ENCODE results near the gene IGF2R.
"Not testable (repeated sequence)": the region's sequence is repeated elsewhere in the genome, so short reads cannot be mapped to it uniquely, and the experiment has no call there.

Gene IGF2R, protein sequence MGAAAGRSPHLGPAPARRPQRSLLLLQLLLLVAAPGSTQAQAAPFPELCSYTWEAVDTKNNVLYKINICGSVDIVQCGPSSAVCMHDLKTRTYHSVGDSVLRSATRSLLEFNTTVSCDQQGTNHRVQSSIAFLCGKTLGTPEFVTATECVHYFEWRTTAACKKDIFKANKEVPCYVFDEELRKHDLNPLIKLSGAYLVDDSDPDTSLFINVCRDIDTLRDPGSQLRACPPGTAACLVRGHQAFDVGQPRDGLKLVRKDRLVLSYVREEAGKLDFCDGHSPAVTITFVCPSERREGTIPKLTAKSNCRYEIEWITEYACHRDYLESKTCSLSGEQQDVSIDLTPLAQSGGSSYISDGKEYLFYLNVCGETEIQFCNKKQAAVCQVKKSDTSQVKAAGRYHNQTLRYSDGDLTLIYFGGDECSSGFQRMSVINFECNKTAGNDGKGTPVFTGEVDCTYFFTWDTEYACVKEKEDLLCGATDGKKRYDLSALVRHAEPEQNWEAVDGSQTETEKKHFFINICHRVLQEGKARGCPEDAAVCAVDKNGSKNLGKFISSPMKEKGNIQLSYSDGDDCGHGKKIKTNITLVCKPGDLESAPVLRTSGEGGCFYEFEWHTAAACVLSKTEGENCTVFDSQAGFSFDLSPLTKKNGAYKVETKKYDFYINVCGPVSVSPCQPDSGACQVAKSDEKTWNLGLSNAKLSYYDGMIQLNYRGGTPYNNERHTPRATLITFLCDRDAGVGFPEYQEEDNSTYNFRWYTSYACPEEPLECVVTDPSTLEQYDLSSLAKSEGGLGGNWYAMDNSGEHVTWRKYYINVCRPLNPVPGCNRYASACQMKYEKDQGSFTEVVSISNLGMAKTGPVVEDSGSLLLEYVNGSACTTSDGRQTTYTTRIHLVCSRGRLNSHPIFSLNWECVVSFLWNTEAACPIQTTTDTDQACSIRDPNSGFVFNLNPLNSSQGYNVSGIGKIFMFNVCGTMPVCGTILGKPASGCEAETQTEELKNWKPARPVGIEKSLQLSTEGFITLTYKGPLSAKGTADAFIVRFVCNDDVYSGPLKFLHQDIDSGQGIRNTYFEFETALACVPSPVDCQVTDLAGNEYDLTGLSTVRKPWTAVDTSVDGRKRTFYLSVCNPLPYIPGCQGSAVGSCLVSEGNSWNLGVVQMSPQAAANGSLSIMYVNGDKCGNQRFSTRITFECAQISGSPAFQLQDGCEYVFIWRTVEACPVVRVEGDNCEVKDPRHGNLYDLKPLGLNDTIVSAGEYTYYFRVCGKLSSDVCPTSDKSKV (N-terminal part only)

DNA sequence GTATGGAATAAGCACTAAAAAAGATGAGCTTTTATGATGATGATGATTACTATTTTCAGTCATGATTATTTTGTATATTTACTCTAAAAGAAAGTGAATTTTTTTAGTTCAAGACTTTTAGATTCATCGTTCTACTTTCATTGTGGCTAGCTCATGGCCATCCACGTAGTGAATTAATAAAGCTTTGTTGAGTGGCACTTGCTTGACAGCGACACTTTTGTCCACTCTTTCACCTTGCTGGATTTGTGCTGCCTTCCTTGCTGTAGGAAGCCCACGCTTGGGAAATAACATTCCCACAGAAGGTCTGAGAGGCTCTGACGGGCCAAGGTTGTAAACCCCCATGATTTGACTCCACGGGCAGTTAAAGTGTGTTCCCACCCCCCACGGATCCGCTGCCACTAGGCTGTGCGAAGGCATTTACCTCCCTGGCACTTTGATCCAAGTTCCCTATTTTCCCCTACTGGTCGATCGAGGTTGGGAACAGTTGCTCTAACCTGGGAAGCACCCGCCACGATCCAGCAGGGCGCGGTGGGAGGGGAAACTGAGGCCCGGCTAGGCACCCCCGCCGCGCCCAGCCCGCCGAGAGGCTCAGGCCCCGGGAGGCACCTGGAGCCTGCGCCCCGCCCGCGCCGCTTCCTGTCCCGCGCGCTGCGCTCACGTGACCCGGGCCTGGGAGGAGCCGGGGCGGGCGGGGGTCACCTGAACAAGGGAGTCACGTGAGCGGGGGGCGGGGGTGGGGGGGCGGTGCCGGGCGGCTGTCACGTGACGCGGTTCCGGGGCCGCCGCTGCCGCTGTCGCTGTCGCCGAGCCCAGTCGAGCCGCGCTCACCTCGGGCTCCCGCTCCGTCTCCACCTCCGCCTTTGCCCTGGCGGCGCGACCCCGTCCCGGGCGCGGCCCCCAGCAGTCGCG lies at the start of gene IGF2R:
Gene IGF2R (plus strand): TSS at position 788 of the 909 bp plus-strand sequence. CDS start 165 bp downstream, outside the sequence.
- DNase-seq: peak; percentile 94

DNA sequence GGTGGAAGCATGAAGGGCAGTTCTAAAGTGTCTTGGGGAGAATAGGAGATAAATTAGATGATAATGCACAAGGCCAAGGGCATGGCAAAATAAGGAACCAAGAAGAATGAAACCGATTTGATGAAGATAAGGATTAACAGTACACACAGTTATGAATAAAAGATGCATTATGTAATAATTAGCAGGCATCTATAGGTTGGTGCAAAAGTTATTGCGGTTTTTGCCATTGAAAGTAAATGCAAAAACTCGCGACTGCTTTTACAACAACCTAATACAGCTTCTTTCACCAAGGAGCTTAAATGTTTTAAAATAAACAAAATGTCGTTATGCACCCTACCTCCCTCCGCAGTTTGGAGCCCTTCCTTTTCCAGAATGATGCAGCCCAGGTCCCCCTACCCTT lies 49.1 kb upstream of the IGF2R start:
- no peak for DNase-seq

DNA sequence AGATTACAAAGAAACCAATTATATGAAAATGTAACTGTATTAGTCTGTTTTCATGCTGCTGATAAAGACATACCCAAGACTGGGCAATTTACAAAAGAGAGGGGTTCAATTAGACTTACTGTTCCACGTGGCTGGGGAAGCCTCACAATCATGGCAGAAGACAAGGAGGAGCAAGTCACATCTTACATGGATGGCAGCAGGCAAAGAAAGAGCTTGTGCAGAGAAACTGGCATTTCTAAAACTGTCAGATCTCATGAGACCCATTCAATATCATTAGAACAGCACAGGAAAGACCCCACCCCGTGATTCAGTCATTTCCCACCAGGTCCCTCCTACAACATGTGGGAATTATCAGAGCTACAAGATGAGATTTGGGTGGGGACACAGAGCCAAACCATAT lies 44.7 kb upstream of the IGF2R start:
- DNase-seq: not testable (repeated sequence)

DNA sequence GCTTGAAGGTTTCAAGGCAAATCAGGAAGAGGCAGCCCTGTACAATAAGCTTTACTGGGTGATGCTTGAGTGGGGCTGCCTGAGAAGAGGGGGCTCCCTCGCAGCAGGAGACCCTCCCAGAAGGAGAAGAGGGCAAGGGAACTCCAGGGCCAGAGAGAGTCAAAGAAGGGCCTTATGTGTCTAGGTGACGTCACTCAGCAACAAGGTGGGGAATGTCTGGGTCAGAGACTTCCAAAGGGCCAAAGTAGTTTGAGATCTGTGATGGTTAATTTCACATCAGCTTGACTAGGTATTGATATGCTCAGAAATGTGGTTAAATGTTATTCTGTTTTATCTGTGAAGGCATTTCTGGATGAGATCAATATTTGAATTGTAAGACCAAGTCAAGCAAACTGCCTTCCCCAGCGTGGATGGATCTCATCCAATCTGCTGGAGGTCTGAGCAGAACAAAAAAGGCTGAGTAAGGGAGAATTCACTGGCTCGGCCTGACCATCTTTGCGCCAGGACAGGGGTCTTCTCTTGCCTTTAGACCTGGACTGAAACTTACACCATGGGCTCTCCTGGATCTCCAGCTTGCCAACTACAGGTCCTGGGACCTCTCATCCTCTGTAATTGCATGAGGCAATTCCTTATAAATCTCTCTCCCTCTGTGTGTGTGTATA lies 42.2 kb upstream of the IGF2R start:
- no peak for DNase-seq

DNA sequence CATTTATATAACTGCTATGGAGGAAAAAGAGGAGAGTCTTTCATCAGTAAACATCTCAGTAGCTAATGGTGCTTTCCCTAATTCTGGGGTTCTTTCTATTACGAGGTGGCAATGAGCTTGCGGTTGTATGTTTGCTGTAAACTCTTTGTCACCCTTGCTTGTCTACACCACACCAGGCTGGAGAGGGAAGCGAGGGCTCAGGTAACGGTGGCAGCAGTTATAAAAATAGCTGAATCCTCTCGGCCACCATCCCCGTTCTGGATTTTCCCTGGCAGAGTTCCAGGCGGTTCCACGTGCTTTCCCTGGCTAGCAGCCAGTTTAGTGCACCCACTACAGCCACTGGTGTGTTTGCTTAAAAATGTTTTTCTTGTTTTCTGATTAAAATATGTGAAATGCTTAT lies 39.1 kb upstream of the IGF2R start:
- DNase-seq: peak; percentile 51

DNA sequence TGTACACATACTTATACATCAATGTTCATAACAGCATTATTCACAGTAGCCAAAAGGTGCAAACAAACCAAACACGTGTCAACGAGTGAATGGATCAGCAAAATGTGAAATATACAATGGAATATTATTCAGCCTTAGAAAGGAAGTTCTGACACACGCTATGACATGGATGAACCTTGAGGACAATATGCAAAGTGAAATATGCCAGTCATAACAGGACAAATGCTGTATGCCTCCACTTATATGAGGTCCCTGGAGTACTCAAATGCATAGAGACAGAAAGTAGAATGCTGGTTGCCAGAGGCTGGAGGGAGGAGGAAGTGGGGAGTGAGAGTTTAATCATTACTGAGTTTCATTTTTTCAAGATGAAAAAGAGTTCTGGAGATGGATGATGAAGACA lies 37.8 kb upstream of the IGF2R start:
- no peak for DNase-seq

DNA sequence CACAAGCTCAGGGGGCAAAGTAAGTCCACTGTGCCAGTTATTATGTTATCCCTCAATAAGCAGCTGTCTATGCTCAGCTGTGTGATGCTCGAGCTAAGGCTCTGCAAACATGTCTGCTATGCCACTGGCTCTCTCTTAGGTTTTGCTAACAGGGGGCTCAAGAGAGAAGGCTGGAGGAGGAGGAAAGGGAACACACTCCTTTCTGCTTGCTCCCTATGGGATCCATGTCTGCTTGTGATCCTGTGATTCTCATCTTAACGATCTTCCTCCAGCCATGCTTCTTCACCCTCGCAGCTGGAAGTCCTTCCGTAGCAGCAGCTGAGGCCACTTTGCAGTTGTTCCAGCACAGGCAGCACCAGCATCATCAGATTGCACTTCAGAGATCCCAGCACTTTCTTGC lies 37.0 kb upstream of the IGF2R start:
- DNase-seq: no peak

DNA sequence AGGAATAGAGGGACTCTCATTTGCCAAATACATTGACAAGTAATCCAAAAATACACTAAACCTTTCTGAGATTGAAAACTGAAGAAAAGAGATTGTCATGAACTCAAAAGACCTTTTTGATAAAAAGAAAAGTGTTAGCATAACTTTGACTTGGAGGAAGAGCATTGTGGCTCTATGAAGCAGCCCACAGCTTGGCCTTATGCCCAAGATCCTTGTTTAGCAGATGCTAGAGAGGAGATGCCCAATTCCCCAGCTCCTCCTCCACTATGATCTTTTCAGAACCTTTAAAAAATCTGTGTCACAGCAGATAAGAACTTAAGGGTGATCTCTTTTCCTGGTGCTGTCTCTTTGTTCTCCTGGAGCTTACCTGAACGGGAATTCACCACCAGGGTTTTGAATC lies 35.8 kb upstream of the IGF2R start:
- DNase-seq: no peak

DNA sequence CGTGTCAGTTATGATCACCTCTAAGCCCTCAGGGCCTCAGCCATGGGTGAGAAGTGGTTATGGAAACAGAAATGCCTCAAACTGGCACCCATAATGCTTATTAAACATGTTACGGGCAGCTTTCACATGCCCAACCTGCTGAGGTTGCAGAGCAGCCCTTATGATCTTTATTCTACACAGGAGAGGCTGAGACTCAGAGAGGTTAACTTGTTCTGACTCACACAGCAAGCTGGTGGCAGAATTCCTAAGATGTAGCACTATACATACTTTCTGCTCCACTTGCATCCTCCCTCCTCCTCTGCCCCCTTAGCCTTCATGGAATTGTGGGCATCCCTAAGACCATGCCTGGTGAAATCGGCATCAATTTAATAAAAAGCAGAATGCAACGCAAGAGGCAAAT lies 34.7 kb upstream of the IGF2R start:
- DNase-seq: no peak

DNA sequence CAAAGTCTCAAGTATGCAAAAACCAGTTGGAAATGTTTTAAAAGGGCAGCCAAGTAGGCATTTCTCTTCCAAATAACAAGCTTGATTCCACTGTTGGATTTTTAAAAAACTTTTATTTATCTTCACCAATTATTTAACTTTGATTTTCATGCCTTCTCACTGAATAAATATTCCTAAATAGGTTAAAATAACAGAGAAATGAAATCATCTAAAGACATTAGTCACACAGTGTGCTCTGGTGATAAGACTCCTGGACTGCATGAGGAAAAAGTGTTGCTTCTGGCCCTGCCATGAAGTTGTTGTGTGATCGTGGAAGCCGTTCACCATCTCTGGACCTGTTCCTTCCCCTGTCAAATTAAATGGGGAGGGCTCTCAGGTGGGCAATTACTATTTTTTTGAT lies 33.8 kb upstream of the IGF2R start:
- DNase-seq: no peak

DNA sequence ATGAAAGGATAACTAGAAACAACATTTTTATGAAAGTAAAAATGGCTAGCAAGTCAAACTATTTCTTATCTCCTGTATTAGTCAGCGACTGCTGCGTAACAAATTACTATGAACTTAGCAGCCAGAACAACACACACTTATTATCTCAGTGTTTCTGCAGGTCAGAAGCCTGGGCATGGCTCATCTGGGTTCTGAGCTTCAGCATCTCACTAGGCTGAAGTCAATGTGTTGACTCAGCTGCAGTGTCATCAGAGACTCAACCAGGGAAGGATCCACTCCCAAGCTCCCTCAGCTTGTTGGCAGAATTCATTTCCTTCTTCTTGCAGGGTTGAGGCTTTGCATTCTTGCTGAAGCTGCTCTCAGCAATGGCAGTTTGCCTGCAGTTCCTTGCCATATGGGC lies 33.2 kb upstream of the IGF2R start:
- DNase-seq: no peak

DNA sequence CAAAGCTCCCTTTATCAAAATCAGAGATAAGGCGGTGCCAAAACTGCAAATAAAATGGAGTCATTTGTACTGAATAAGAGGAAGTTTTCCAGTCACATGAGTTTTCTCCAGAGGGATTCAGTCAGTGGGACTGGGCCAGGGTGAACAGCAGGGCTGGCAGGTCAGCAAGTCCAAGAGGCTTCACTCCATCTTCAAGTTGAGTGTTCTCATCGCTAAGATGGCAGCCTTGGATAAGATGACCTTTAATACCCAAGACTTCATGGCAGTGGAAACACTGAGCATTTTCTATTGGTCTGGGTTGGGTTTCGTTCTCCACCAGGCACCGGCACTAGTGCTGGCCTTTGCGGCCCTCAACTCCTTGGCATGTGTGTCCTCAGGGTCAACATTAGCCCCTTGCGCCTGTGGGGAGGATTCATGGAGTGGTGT lies 29.3 kb upstream of the IGF2R start:
- DNase-seq: no peak

DNA sequence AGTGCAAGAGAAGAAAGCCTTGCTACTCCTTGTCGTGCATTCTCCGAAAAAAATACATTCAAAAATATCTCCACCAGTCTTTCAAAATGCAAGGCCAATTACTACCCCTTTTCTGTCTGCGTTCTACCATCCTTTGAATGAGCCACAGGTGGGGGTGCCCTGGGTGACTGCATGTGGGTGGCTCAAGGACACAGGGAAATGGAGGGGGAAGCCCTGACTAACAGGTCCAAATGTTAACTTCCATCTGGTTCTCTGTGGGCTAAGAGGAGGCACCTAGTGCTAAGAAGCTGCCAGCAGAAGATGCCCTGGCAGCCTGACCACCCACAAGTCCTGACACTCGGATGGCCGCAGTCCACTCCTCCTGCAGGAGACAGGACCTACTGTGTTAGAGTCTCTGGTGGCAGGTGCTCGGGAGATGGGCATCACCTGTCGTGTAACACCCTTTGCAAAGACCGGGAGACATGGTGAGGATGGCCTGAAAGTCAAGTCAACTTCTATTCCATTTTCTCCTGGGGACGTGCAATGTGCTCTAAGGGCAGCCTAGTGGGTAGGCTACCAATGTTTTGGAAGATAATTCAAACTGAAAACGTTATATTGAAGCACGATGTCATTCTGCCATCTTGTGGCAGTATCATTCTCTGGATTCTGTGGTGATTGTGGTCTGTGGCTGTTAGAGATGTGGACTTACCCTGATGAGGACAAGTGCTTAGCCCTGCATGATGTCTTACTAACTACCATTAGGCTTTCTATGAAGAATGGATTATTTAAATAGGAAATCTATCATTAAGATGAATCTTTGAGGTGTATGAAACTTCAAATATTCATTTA lies 27.4 kb upstream of the IGF2R start:
- no peak for DNase-seq

DNA sequence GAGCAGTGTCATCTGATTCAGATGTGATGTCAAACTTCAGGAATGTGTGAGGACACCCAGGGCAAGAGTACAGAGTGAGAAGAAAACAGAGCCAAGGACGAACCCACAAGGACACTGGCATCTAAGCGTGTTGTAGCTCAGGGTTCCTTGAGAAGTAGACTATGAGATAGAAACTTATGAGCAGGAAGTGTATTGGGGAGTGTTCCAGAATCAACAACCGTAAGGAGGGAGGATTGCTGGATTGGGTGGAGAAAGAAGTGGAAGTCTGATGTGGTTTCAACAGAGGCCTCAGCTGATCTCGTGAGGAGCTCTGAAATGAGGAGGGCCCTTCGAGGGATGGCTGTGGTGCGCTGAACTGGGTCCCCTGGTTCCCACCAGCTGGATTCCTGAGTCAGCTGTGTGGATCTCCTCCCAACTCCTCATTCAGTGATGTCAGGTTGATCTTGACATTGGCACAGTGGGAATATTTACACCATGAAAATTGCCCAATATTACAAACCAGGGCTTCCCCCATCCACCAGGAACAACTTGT lies 25.7 kb upstream of the IGF2R start:
- no peak for DNase-seq

DNA sequence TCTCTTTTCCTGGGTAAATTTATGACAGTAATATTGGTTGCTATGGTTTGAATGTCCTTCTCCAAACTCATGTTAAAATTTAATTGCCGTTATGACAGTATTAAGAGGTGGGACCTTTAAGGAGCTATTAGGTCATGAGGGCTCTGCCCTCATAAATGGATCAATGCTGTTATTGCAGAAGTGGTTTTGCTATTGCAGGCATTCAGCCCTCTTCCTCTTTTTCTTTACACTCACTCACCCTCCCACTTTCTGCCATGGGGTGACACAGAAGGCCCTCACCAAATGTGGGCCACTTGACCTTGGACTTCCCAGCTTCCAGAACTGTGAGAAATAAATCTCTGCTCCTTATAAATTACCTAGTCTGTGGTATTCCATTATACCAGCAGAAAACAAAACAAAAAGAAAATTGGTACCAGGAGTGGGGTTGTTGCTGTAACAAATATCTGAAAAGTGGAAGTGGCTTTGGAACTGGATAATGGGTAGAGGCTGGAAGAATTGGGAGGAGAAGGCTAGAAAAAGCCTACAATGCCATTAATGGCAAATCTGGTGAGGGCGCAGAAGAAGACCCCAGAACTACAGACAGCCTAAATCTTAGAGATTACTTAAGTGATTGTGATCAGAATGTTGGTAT lies 24.8 kb upstream of the IGF2R start:
- no peak for DNase-seq

DNA sequence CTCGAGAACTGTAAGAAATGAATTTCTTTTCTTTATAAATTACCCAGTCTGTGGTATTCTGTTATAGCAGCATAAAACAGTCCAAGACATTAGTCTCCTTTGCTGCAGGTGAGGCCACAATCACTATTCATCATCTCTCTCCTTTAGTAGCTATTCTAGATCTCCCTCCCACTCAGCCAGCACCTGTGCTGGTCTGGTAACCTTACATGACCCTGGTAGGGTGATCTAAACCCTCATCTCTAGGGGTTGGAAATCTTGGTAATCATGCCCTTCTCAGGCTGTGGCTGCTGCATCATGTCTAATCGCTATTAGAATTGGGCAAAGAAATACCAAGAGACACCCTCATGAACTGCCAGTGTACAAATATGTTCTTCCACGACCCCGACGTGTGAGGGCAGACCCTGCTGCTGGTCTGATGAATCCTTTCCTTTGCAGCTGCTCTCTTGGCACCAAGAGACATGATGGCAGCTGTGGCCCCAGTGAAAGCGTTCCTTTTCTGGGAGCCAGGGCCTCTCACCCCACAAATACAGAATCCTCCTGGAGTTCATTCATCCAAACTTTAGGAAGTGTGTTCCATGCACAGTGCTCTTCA lies 23.0 kb upstream of the IGF2R start:
- DNase-seq: no peak

DNA sequence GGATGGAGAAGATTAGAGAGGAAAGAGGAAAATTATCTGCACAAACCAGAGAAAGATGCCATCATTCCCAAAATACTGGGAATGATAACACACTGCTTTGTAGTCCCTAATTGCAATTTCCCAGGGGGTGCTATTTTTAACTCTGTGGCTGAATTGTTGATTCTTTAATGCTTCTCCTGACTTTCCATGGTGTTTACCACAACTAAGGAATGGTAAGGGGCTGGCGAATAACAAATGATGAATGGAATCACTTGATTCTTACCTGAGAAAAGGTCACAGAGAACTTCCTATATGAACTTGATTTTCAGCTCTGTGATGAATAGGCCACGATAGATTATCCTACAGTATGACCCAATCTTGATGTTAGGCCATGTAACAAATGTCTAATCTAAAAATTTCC lies 22.0 kb upstream of the IGF2R start:
- no peak for DNase-seq

DNA sequence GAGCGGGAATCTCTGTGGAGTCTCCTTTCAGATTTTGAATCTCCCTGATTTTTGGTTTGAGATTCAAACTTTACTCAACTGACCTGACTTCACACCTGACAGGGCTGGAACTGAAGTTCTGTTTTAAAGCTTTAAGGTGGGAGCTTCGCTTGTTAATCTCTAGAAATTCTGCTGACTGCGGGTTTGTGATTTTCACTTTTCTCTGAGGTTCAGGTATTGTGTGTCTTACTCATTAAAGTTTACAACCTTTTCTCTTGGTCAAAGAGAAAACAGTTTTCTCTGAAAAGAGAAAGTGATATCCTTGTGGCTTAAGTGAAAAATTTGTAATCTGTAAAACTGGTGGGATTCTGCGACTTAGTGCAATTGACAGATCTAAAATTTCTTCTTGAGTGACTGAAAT lies 20.7 kb upstream of the IGF2R start:
- DNase-seq: no peak

DNA sequence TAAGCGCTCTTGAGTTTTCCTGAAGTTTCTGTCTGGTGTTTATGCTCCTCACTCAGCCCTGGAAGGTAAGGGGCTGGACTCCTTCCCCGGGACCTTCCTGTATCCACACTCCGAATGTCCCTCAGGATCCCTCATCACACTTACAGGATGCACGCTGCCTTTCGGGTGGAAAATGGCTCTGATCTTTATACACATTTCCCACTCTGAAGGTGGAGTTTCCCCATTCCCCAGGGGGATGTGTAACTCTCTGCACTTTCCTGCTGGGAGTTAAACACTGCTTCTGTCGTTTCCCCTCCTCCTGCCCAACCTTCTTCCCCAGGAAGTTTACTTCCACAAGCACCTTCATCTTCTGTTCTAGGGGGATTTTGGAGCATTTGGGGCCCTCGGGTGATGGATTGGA lies 17.1 kb upstream of the IGF2R start:
- no peak for DNase-seq

All from stimulated activated CD4-positive, alpha-beta T cell treated with anti-CD3 and anti-CD28 coated beads, Interleukin-4, amount 100 ng/mL, for 1 hour (primary cell).